Neuron (in vitro differentiated cells): ENCODE data around the gene FAM210B.
"Not testable (repeated sequence)": the region's sequence is repeated elsewhere in the genome, so short reads cannot be mapped to it uniquely, and the experiment has no call there.

Source experiments
- H2AFZ ChIP-seq: one replicate; pipeline ENCODE4 v1.6.1; 2013; ENCODE audit warnings: low read depth, mild to moderate bottlenecking, inconsistent platforms, low read length, moderate library complexity
- H3K27me3 ChIP-seq: one replicate; pipeline ENCODE4 v1.6.1; 2013; ENCODE audit warnings: low read length; ENCODE audit not compliant: insufficient read depth
- H3K36me3 ChIP-seq: one replicate; pipeline ENCODE4 v1.6.1; 2013; ENCODE audit warnings: low read length; ENCODE audit not compliant: insufficient read depth
- H3K4me1 ChIP-seq: one replicate; pipeline ENCODE4 v1.6.1; 2013; ENCODE audit warnings: low read length; ENCODE audit not compliant: insufficient read depth
- H3K4me3 ChIP-seq: 2 replicates; pipeline ENCODE4 v1.5.1; 2013; ENCODE audit warnings: mild to moderate bottlenecking, low read length, moderate library complexity
- H3K9me3 ChIP-seq: one replicate; pipeline ENCODE4 v1.6.1; 2013; ENCODE audit warnings: low read length

FAM210B gene

GRCh38 chr20:56409956-56410355 is 51.2 kb downstream of the FAM210B start:
- no peaks in the 10 kb centered on the region for H3K9me3 ChIP-seq
- no peaks in the 10 kb centered on the region for H3K4me1 ChIP-seq
- H3K27me3 ChIP-seq = no peaks in the 10 kb centered on the region
- H3K4me3 ChIP-seq = no peak overlapping the region
- no peak overlapping the region for H2AFZ ChIP-seq
- peaks cover 30% of the 10 kb centered on the region for H3K36me3 ChIP-seq

DNA sequence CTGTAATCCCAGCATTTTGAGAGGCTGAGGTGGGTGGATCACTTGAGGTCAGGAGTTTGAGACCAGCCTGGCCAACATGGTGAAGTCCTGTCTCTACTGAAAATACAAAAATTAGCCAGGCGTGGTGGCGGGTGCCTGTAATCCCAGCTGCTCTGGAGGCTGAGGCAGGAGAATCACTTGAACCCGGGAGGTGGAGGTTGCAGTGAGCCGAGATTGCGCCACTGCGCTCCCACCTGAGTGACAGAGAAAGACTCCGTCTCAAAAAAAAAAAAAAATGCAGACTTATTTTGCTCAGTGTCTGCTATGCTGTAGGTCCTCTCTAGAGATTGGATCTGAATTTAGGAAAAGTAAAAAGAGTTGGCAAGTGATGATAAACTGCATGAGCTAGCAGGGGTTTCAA is 52.5 kb downstream of the FAM210B start:
- peaks cover 22% of the 10 kb centered on the region for H3K36me3 ChIP-seq
- H3K9me3 ChIP-seq, H2AFZ ChIP-seq, H3K4me3 ChIP-seq, H3K27me3 ChIP-seq, H3K4me1 ChIP-seq: not testable (repeated sequence)

DNA sequence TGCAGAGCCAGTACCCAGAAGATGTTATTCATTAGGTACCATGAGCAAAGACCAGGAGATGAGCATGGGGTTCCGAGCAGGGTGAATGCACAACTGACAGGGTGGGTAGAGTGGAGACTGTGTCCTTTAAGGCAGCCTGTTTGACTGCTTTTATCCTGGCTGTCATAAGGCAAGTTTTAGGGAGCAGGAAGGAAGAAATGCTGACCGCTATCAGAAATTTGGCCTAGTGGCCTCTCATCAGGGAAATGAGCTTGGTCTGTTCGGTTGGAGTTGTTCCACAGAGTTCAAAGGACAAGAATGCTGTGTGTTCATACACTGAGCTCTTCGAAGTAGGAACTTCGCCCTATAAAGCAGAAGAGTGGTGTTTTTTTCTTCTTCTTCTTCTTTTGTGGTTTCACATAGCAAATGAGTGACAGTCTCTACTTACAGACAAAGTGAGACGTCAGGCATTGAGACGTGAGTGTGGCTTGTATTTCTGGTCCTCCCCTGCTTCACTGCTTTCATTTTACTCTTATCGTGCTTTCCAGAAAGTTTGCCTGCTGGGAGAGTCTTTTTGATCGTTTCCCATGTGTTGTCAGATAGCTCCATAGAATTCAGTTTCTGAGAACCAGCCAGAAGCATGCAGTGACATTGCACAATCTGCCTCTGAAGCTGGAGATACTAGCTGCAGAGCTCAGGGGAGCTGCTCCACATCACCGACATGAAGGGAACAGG is 53.1 kb downstream of the FAM210B start, which contains the start of gene CASS4:
Gene CASS4 (plus strand): TSS at position 502 of the 714 bp plus-strand sequence. CDS start 199 bp downstream, at position 701.
- Histone ChIP-seq H3K4me3 (no peak within 1 kb of the TSS), H3K4me1 (no peaks in the 10 kb centered on the region), H2AFZ (no peak within 1 kb of the TSS), H3K27me3 (no peaks in the 10 kb centered on the region), H3K9me3 (no peaks in the 10 kb centered on the region), H3K36me3 (peaks cover 18% of the 10 kb centered on the region)

DNA sequence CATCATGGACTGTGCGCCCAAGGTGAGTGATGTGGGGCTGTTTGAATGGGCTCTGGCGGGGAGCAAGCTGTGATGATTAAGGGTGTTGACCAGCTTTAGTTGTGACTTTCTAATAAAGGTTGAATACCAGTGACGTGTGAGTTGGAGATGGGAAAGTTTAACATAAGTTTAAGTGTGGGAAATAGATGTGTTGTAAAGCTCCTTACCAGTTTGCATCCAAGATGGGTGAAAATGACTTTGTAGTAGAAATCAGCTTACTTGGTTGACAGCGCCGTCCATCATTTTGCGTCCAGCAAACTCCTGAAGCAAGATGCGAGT is 53.7 kb downstream of the FAM210B start:
- Histone ChIP-seq H3K4me3 (no peak overlapping the region), H3K4me1 (no peaks in the 10 kb centered on the region)

GRCh38 chr20:56412949-56413348 is 54.2 kb downstream of the FAM210B start:
- no peaks in the 10 kb centered on the region for H3K4me1 ChIP-seq
- no peaks in the 10 kb centered on the region for H3K9me3 ChIP-seq
- peaks cover 9% of the 10 kb centered on the region for H3K36me3 ChIP-seq
- no peak overlapping the region for H2AFZ ChIP-seq
- no peaks in the 10 kb centered on the region for H3K27me3 ChIP-seq
- H3K4me3 ChIP-seq = no peak overlapping the region

More for the DNA sequence above, 53.7 kb downstream of the FAM210B start:
- H3K36me3 ChIP-seq = peaks cover 12% of the 10 kb centered on the region
- H2AFZ ChIP-seq = no peak overlapping the region
- H3K27me3 ChIP-seq = no peaks in the 10 kb centered on the region
- H3K9me3 ChIP-seq = no peaks in the 10 kb centered on the region

DNA sequence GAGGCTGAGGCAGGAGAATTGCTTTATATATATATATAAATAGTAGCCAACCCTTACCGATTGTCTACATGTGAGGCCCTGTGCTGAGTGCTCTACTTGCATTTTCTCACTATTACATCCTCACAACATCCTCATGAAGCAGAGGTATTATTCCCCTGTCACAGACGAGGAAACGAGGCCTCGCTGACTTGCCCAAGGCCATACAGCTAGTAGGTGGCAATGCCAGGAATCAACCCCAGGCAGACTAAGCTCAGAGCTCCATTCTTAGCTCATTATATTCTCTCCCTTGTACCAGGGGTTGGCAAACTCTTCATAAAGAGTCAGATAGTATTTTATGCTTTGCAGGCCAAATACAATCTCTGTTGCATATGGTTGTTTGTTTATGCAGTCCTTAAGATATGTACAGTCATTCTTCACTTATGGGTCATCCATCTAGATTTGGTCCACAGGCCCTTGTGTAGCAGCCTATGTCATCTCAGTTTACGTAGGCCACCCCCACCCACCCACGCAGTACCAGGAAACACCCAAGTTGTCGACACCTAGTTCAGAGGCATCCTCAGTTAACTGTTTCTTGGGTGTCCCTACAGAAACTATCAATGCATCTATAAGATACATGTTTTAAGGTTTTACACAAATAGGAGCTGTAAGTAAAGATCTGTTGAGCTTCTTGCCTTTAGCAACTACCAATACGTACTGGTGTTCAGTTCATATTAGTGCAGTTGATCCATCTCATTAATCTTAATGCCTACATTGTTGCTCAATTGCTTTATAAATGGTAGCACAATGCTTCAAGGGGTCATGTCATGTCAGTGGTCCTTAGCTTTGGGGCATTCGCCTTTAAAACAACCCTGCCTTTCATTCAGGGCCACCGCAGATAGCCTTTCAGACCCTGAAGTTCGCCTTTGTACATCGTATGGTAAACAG is 56.3 kb downstream of the FAM210B start:
- no peaks in the 10 kb centered on the region for H3K27me3 ChIP-seq
- H3K4me3 ChIP-seq = no peak overlapping the region
- no peaks in the 10 kb centered on the region for H3K9me3 ChIP-seq
- H3K36me3 ChIP-seq = peaks cover 4% of the 10 kb centered on the region
- H2AFZ ChIP-seq = no peak overlapping the region
- no peaks in the 10 kb centered on the region for H3K4me1 ChIP-seq

DNA sequence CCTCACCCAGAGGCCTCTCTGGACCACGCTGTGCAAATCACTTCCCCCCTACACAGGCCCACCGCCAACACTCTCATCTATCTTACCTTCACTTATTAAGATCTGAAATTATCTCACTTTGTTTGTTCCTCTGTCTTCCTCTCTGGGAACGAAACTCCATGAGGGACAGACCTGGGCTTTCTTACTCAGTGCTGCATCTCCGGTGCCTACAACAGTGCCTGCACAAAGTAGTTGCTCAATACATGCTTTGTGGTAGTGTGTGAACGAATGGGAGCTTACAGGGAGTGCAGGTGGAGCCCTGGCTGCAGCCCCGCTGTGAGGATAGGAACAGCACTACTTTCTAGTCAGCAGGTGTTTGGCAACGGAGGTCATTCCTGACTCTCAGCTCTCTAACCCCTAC is 58.6 kb downstream of the FAM210B start:
- Histone ChIP-seq H3K27me3 (no peaks in the 10 kb centered on the region), H3K9me3 (no peaks in the 10 kb centered on the region), H3K4me1 (peaks cover 3% of the 10 kb centered on the region), H3K36me3 (peaks cover 2% of the 10 kb centered on the region), H3K4me3 (no peak overlapping the region), H2AFZ (no peak overlapping the region)

DNA sequence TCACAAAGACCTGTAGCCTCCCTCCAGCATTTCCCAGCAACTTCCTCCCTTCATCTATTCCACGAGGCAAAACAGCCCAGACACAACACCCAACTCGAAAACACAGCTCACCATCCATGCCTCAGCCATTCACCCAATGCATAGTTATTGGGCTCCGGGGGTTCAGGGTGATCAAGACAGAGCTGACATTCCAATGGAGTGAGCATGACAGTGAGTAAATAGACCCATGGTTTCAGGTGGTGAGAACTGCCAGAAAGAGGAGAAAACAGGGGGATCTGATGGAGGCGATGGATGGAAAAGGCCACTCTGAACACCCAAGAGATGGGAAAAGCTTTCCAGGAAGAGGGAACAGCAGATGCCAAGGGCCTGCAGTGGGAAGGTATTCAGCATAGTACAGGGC is 59.1 kb downstream of the FAM210B start:
- Histone ChIP-seq H2AFZ (no peak overlapping the region), H3K27me3 (no peaks in the 10 kb centered on the region), H3K4me3 (no peak overlapping the region), H3K36me3 (peaks cover 2% of the 10 kb centered on the region), H3K4me1 (peaks cover 9% of the 10 kb centered on the region), H3K9me3 (no peaks in the 10 kb centered on the region)
